ENCODE results near the gene PTPN5. TPM values are rescaled to one million over a fixed set of nuclear protein-coding genes. Genes with fewer than 3 reads are reported as not detected.

The PTPN5 gene
- total RNA-seq, 1 experiment from 2014 or later, result not detected

GRCh38 chr11:18752502-18752901 lies 39.1 kb downstream of the PTPN5 start:
- intact Hi-C loops (cut with micrococcal nuclease), result no loop called here
- no peak overlapping the region for H3K27ac ChIP-seq (ENCODE audit: low read depth, low read length)
- ChIA-PET RAD21 (ENCODE audit: low non-redundant PET in 1 of 2, low total read pairs in 2 of 2, uncharacterized antibody in 2 of 2, unreplicated experiment in 2 of 2) (no interaction called here), CTCF (interaction anchor here (1.3 kb wide), 1 partner anchor 12 kb away, joined by 3 read pairs; no protein-coding TSS in a partner anchor), POLR2A (no interaction called here)
- DNase-seq (ENCODE audit: low read depth, low spot score) (no peak), ATAC-seq (no peak)
- TF ChIP-seq ZNF274 (IDR thresholded peaks at IDR 0.05; ENCODE audit: low read depth, low read length), result no peak
- TF ChIP-seq CEBPB (IDR thresholded peaks at IDR 0.05; ENCODE audit: low read depth), result no peak
- TF ChIP-seq TCF7L2 (IDR thresholded peaks at IDR 0.05; ENCODE audit: borderline replicate concordance, extremely low read depth, insufficient read depth, insufficient read length), result no peak
- no peak for TF ChIP-seq ATF3 (IDR thresholded peaks at IDR 0.05)
- TF ChIP-seq ZFX (IDR thresholded peaks at IDR 0.05), result no peak
- TF ChIP-seq EZH2 (IDR thresholded peaks at IDR 0.05), result no peak
- no peak for TF ChIP-seq YY1 (IDR thresholded peaks at IDR 0.05; ENCODE audit: extremely low read depth, insufficient replicate concordance, low read depth, low read length)
- TF ChIP-seq POLR2AphosphoS5 (IDR thresholded peaks at IDR 0.05; ENCODE audit: low read depth, low read length), result no peak
- no peak for TF ChIP-seq ELF1 (IDR thresholded peaks at IDR 0.05; ENCODE audit: borderline replicate concordance, low read depth)
- no peak for TF ChIP-seq EZH2phosphoT487 (IDR thresholded peaks at IDR 0.05; ENCODE audit: borderline replicate concordance)
- TF ChIP-seq SIN3A (IDR thresholded peaks at IDR 0.05; ENCODE audit: low read depth), result no peak
- no peaks in the 10 kb centered on the region for H3K9me2 ChIP-seq (ENCODE audit: insufficient read depth)
- no peak overlapping the region for H3K4me2 ChIP-seq (ENCODE audit: low read length)
- H2AFZ ChIP-seq (ENCODE audit: low read depth, low read length, poor library complexity, severe bottlenecking), result no peak overlapping the region
- no peak overlapping the region for H3K4me3 ChIP-seq (replicated peaks in 1 of 2; ENCODE audit: low read depth in 1 of 2, low read length in 2 of 2)
- peaks cover 0 to 6% of the 10 kb centered on the region in 2 experiments; a peak in 2 of 4 replicates for H3K4me1 ChIP-seq (ENCODE audit: control insufficient read depth in 1 of 2, insufficient read depth in 2 of 2, low read length in 2 of 2)
- H3K9ac ChIP-seq (ENCODE audit: low read length), result no peak overlapping the region
- no peaks in the 10 kb centered on the region; a peak in 1 of 4 replicates for H3K36me3 ChIP-seq (ENCODE audit: control insufficient read depth in 1 of 2, insufficient read depth in 2 of 2, low read length in 2 of 2)
- BruUV-seq (replicated peaks), result no TSS peak
- H3K27me3 ChIP-seq (ENCODE audit: insufficient read depth, low read length), result no peaks in the 10 kb centered on the region
- no peaks in the 10 kb centered on the region for H3K9me3 ChIP-seq (ENCODE audit: control insufficient read depth in 1 of 2, insufficient read depth in 1 of 2, low read depth in 1 of 2, low read length in 2 of 2)
- H4K20me1 ChIP-seq (ENCODE audit: insufficient read depth), result no peaks in the 10 kb centered on the region
- no peaks in the 10 kb centered on the region for H3K79me2 ChIP-seq (ENCODE audit: insufficient read depth, low read length)

- TF ChIP-seq FOSL1 (IDR thresholded peaks at IDR 0.05; ENCODE audit: low read depth), result no peak
- ChIA-PET CTCF (interaction anchor here (0.6 kb wide), 1 partner anchor 14 kb away, joined by 4 read pairs; no protein-coding TSS in a partner anchor), POLR2A (no interaction called here), RAD21 (ENCODE audit: low non-redundant PET in 1 of 2, low total read pairs in 2 of 2, uncharacterized antibody in 2 of 2, unreplicated experiment in 2 of 2) (no interaction called here)
- Histone ChIP-seq H4K20me1 (ENCODE audit: insufficient read depth) (no peaks in the 10 kb centered on the region), H3K9me2 (ENCODE audit: insufficient read depth) (no peaks in the 10 kb centered on the region), H3K9me3 (ENCODE audit: control insufficient read depth in 1 of 2, insufficient read depth in 1 of 2, low read depth in 1 of 2, low read length in 2 of 2) (no peaks in the 10 kb centered on the region), H3K4me1 (ENCODE audit: control insufficient read depth in 1 of 2, insufficient read depth in 2 of 2, low read length in 2 of 2) (peaks cover 0 to 6% of the 10 kb centered on the region in 2 experiments; a peak in 2 of 4 replicates), H3K27ac (ENCODE audit: low read depth, low read length) (no peak overlapping the region), H3K79me2 (ENCODE audit: insufficient read depth, low read length) (no peaks in the 10 kb centered on the region), H3K27me3 (ENCODE audit: insufficient read depth, low read length) (no peaks in the 10 kb centered on the region), H3K4me2 (ENCODE audit: low read length) (no peak overlapping the region), H3K9ac (ENCODE audit: low read length) (no peak overlapping the region), H2AFZ (ENCODE audit: low read depth, low read length, poor library complexity, severe bottlenecking) (no peak overlapping the region), H3K4me3 (replicated peaks in 1 of 2; ENCODE audit: low read depth in 1 of 2, low read length in 2 of 2) (no peak overlapping the region), H3K36me3 (ENCODE audit: control insufficient read depth in 1 of 2, insufficient read depth in 2 of 2, low read length in 2 of 2) (no peaks in the 10 kb centered on the region; a peak in 1 of 4 replicates)
- DNase-seq (ENCODE audit: low read depth, low spot score) (no peak), ATAC-seq (no peak)
- intact Hi-C loops (cut with micrococcal nuclease), result no loop called here
- BruUV-seq (replicated peaks), result no TSS peak
Measured at GRCh38 chr11:18750944-18751343, 40.7 kb downstream of the PTPN5 start.
